H1 (cell line): ENCODE data around the gene CEMIP2. TPM values are rescaled to one million over a fixed set of nuclear protein-coding genes. Genes with fewer than 3 reads are reported as not detected.

Source experiments
- CTCF ChIA-PET: fragments of 300-600 bp; sonication (Branson Sonifier 250); formaldehyde crosslinking; loops from one replicate; lab custom pipeline; 2021; ENCODE audit not compliant: partially characterized antibody; lab: Charles Lee
- POLR2A ChIA-PET: fragments of 300-600 bp; sonication (Branson Sonifier 250); formaldehyde crosslinking; loops from one replicate; lab custom pipeline; 2021; ENCODE audit warnings: inconsistent platforms; ENCODE audit not compliant: partially characterized antibody; lab: Charles Lee
- DNase-seq, 2 experiments: peaks; one replicate each; pipeline versions ENCODE4 v3.0.0 to v3.0.0-alpha.2; 2010 to 2022; ENCODE audit warnings: low spot score in 2 of 2, low read depth in 1 of 2, mixed read lengths in 1 of 2
- FAIRE-seq: peaks from 2 replicates; lab custom pipeline; 2011; peaks lifted over from hg19 to GRCh38; lab: Jason Lieb, UNC
- H2AFZ ChIP-seq: 2 replicates; pipeline ENCODE4 v1.8.1; 2012; ENCODE audit warnings: low read length, inconsistent platforms
- H2AK5ac ChIP-seq: 2 replicates; pipeline ENCODE4 v1.6.1; 2013; ENCODE audit warnings: low read depth, low read length
- H2BK120ac ChIP-seq: replicated peaks from 2 replicates; pipeline ENCODE3; 2013; ENCODE audit warnings: low read depth, low read length, inconsistent platforms
- H2BK12ac ChIP-seq: 2 replicates; pipeline ENCODE4 v1.6.1; 2013; ENCODE audit warnings: low read depth, low read length
- H2BK15ac ChIP-seq: 2 replicates; pipeline ENCODE4 v1.6.1; 2013; ENCODE audit warnings: low read length
- H2BK20ac ChIP-seq: 2 replicates; pipeline ENCODE4 v1.6.1; 2013; ENCODE audit warnings: low read length
- H2BK5ac ChIP-seq: 2 replicates; pipeline ENCODE4 v1.6.1; 2013; ENCODE audit warnings: low read depth, low read length
- H3K14ac ChIP-seq: 2 replicates; pipeline ENCODE4 v1.6.1; 2013; ENCODE audit warnings: inconsistent platforms; ENCODE audit not compliant: insufficient read length
- H3K18ac ChIP-seq: 2 replicates; pipeline ENCODE4 v1.6.1; 2013; ENCODE audit warnings: low read length; ENCODE audit errors: extremely low read depth
- H3K23ac ChIP-seq: 2 replicates; pipeline ENCODE4 v1.6.1; 2013; ENCODE audit warnings: inconsistent platforms; ENCODE audit not compliant: insufficient read length
- H3K23me2 ChIP-seq: 2 replicates; pipeline ENCODE4 v1.6.1; 2013; ENCODE audit warnings: low read depth, low read length
- H3K27ac ChIP-seq: 2 replicates; pipeline ENCODE4 v1.6.1; 2011; ENCODE audit warnings: low read depth, low read length, inconsistent platforms
- H3K27me3 ChIP-seq, 4 experiments: replicated peaks in 1 of 4; 1 replicate in 1 of 4; 2 replicates in 3 of 4; pipeline versions ENCODE4 v1.6.1 to v1.8.1; 2011 to 2013; ENCODE audit warnings: low read length in 3 of 4, mild to moderate bottlenecking in 3 of 4, inconsistent platforms in 2 of 4, mixed read lengths in 2 of 4, moderate library complexity in 1 of 4; ENCODE audit not compliant: control insufficient read depth in 3 of 4, insufficient read depth in 3 of 4; ENCODE audit errors: extremely low read depth in 1 of 4
- H3K36me3 ChIP-seq, 4 experiments: 2 replicates each; pipeline versions ENCODE4 v1.6.1 to v1.8.1; 2011 to 2013; ENCODE audit warnings: mild to moderate bottlenecking in 4 of 4, low read length in 3 of 4, moderate library complexity in 2 of 4, control low read depth in 1 of 4, inconsistent platforms in 1 of 4; ENCODE audit not compliant: insufficient read depth in 4 of 4, control insufficient read depth in 2 of 4
- H3K4ac ChIP-seq: replicated peaks from 2 replicates; pipeline ENCODE3; 2013; ENCODE audit warnings: low read length, low read depth, mixed read lengths, inconsistent platforms; ENCODE audit not compliant: insufficient read length
- H3K4me1 ChIP-seq, 4 experiments: replicated peaks in 1 of 4; 1 replicate in 1 of 4; 2 replicates in 3 of 4; pipeline versions ENCODE4 v1.6.1 to v1.8.1; 2011 to 2013; ENCODE audit warnings: low read length in 3 of 4, inconsistent platforms in 2 of 4, mixed read lengths in 1 of 4; ENCODE audit not compliant: insufficient read depth in 4 of 4, control insufficient read depth in 3 of 4
- H3K4me2 ChIP-seq, 2 experiments: 2 replicates each; pipeline versions ENCODE4 v1.6.1 to v1.8.1; 2011 to 2013; ENCODE audit warnings: low read depth in 2 of 2, low read length in 2 of 2, control low read depth in 1 of 2, inconsistent platforms in 1 of 2, mild to moderate bottlenecking in 1 of 2; ENCODE audit not compliant: insufficient read depth in 1 of 2
- H3K4me3 ChIP-seq, 4 experiments: fragments of 200-600, 300-600 bp in 1 of 4; sonication (generic), shearing (Covaris generic), sonication (Bioruptor Twin) in 1 of 4; 2 replicates each; pipeline versions ENCODE4 v1.5.1 to v1.8.1; 2011 to 2016; ENCODE audit warnings: low read length in 4 of 4, low read depth in 3 of 4, control low read depth in 2 of 4, inconsistent platforms in 2 of 4, mild to moderate bottlenecking in 2 of 4, mixed read lengths in 1 of 4, moderate library complexity in 1 of 4; ENCODE audit not compliant: insufficient read depth in 2 of 4; ENCODE audit errors: extremely low read depth in 1 of 4
- H3K56ac ChIP-seq: replicated peaks from 2 replicates; pipeline ENCODE3; 2013; ENCODE audit warnings: low read depth, mild to moderate bottlenecking, mixed read lengths, low read length, inconsistent platforms; ENCODE audit not compliant: insufficient read length
- H3K79me1 ChIP-seq: 2 replicates; pipeline ENCODE4 v1.6.1; 2013; ENCODE audit warnings: low read depth, low read length, control low read depth
- H3K79me2 ChIP-seq, 2 experiments: 2 replicates each; pipeline versions ENCODE4 v1.6.1 to v1.8.1; 2012 to 2013; ENCODE audit warnings: low read length in 2 of 2, mild to moderate bottlenecking in 2 of 2, inconsistent platforms in 1 of 2; ENCODE audit not compliant: insufficient read depth in 2 of 2, control insufficient read depth in 1 of 2
- H3K9ac ChIP-seq, 4 experiments: replicated peaks in 1 of 4; 1 replicate in 1 of 4; 2 replicates in 3 of 4; pipeline versions ENCODE4 v1.6.1 to v1.8.1; 2011 to 2013; ENCODE audit warnings: low read depth in 3 of 4, low read length in 3 of 4, control low read depth in 2 of 4, mild to moderate bottlenecking in 2 of 4, moderate library complexity in 2 of 4, inconsistent platforms in 1 of 4; ENCODE audit errors: extremely low read depth in 1 of 4
- H3K9me3 ChIP-seq, 2 experiments: 2 replicates each; pipeline versions ENCODE4 v1.6.1 to v1.8.1; 2012 to 2013; ENCODE audit warnings: mild to moderate bottlenecking in 2 of 2, moderate library complexity in 2 of 2, control low read depth in 1 of 2, inconsistent platforms in 1 of 2, low read depth in 1 of 2, low read length in 1 of 2, mixed read lengths in 1 of 2; ENCODE audit not compliant: insufficient read depth in 2 of 2
- H4K20me1 ChIP-seq, 2 experiments: replicated peaks in 1 of 2; 2 replicates each; pipeline versions ENCODE3 to v1.8.1; 2011 to 2013; ENCODE audit warnings: inconsistent platforms in 2 of 2, low read length in 2 of 2, mild to moderate bottlenecking in 1 of 2; ENCODE audit not compliant: insufficient read depth in 2 of 2, control insufficient read depth in 1 of 2
- H4K5ac ChIP-seq: 2 replicates; pipeline ENCODE4 v1.6.1; 2013; ENCODE audit warnings: low read length, low read depth, mixed read lengths, inconsistent platforms; ENCODE audit not compliant: insufficient read length
- H4K8ac ChIP-seq: 2 replicates; pipeline ENCODE4 v1.8.0; 2013; ENCODE audit warnings: mild to moderate bottlenecking, moderate library complexity, low read length, inconsistent platforms; ENCODE audit not compliant: insufficient read depth; ENCODE audit errors: extremely low read depth
- H4K91ac ChIP-seq: replicated peaks from 2 replicates; pipeline ENCODE3; 2013; ENCODE audit warnings: low read length, mixed read lengths, inconsistent platforms; ENCODE audit not compliant: insufficient read length
- ASH2L ChIP-seq: fragments of 200-600, 300-600 bp; sonication (generic); IDR thresholded peaks from one replicate; pipeline ENCODE4 v1.7.1; 2017; ENCODE audit warnings: low read length
- BCL11A ChIP-seq, 2 experiments: IDR thresholded peaks; one replicate each; pipeline ENCODE4 v1.6.1; 2011; ENCODE audit warnings: low read depth in 2 of 2, low read length in 2 of 2, mild to moderate bottlenecking in 2 of 2
- CBX5 ChIP-seq: fragments of 300-800, 300-1000 bp; sonication (generic); IDR thresholded peaks from 2 replicates; pipeline ENCODE4 v1.7.1; 2016; ENCODE audit warnings: antibody characterized with exemption, low read length, low read depth
- CHD2 ChIP-seq: IDR thresholded peaks from 2 replicates; pipeline ENCODE4 v1.6.1; 2012; ENCODE audit warnings: low read length, improper control_type of control experiment
- FOSL1 ChIP-seq: IDR thresholded peaks from 2 replicates; pipeline ENCODE4 v1.6.1; 2011; ENCODE audit warnings: mild to moderate bottlenecking, low read depth, low read length, moderate library complexity; ENCODE audit not compliant: insufficient read depth
- GABPA ChIP-seq: IDR thresholded peaks from 2 replicates; pipeline ENCODE4 v1.6.1; 2011; ENCODE audit warnings: mild to moderate bottlenecking, low read length, moderate library complexity, borderline replicate concordance; ENCODE audit not compliant: insufficient read depth
- KDM4A ChIP-seq: IDR thresholded peaks from one replicate; pipeline ENCODE4 v1.7.1; 2012; ENCODE audit warnings: low read depth, mild to moderate bottlenecking, moderate library complexity, low read length, inconsistent platforms; ENCODE audit not compliant: severe bottlenecking
- RAD21 ChIP-seq, 2 experiments: IDR thresholded peaks in 1 of 2; conservative IDR thresholded peaks in 1 of 2; 2 replicates each; pipeline ENCODE4 v1.6.1; 2011; ENCODE audit warnings: low read depth in 2 of 2, low read length in 2 of 2, improper control_type of control experiment in 1 of 2, inconsistent platforms in 1 of 2, mild to moderate bottlenecking in 1 of 2, moderate library complexity in 1 of 2
- RBBP5 ChIP-seq: IDR thresholded peaks from 2 replicates; pipeline ENCODE4 v1.7.1; 2012; ENCODE audit warnings: low read depth, mild to moderate bottlenecking, inconsistent platforms, low read length, moderate library complexity, borderline replicate concordance
- SAP30 ChIP-seq: fragments of 300-600 bp; sonication (generic); IDR thresholded peaks from 2 replicates; pipeline ENCODE4 v1.7.1; 2012; ENCODE audit warnings: low read length, moderate library complexity, mild to moderate bottlenecking, inconsistent platforms; ENCODE audit not compliant: insufficient read depth, insufficient replicate concordance
- SIRT6 ChIP-seq: IDR thresholded peaks from one replicate; pipeline ENCODE4 v1.7.1; 2012; ENCODE audit warnings: low read length, inconsistent platforms
- SP2 ChIP-seq: IDR thresholded peaks from 2 replicates; pipeline ENCODE4 v1.6.1; 2012; ENCODE audit warnings: mild to moderate bottlenecking, low read length, inconsistent platforms
- TAF1 ChIP-seq: IDR thresholded peaks from 2 replicates; pipeline ENCODE4 v1.6.1; 2011; ENCODE audit warnings: mild to moderate bottlenecking, low read depth, low read length
- TBP ChIP-seq: IDR thresholded peaks from 2 replicates; pipeline ENCODE4 v1.6.1; 2011; ENCODE audit warnings: low read depth, low read length, improper control_type of control experiment
- WGBS, 2 experiments: shearing (Covaris generic) in 1 of 2; methylation state at CpG; one replicate each; pipeline versions ENCODE4 v1.1.6 to v1.1.7; 2013 to 2015; ENCODE audit warnings: low lambda C conversion rate in 2 of 2, mixed read lengths in 2 of 2, inconsistent platforms in 1 of 2, low coverage in 1 of 2, missing lambda C conversion rate in 1 of 2; ENCODE audit not compliant: insufficient replicate concordance in 2 of 2, insufficient coverage in 1 of 2, insufficient read length in 1 of 2; ENCODE audit errors: extremely low coverage in 1 of 2, missing lambda C conversion rate in 1 of 2; 5-methylcytosine and 5-hydroxymethylcytosine counted together
- polyA plus RNA-seq, 7 experiments: library from polyadenylated mRNA; depleted of rRNA in 3 of 7; stranded (reverse) in 5 of 7; unstranded in 2 of 7; fragments of >200 nt in 5 of 7; fragments of 200-250 nt in 2 of 7; gene quantifications; 1 replicate in 5 of 7; 2 replicates in 1 of 7; 4 replicates in 1 of 7; pipeline versions ENCODE4 v1.2.1 to v1.2.3, GENCODE V29; 2011 to 2013; ENCODE audit warnings: missing spikeins in 2 of 7, mixed read lengths in 2 of 7
- total RNA-seq: library from RNA; stranded (reverse); fragmentation: NEBNext Ultra II Directional; extraction: Animal tissue kit (Norgen Biotek cat#: 25700); gene quantifications from 2 replicates; pipeline ENCODE4 v1.2.1, GENCODE V29; 2021
- TF ChIP-seq, protein P1 (sequence below): IDR thresholded peaks from 2 replicates; pipeline ENCODE4 v1.6.1; 2012; ENCODE audit warnings: inconsistent platforms

Gene CEMIP2
- total and polyA plus RNA-seq, 2 of the 8 experiments (the other 6 are each of a cell fraction or from before 2014, with no cell fraction given) = 25.2 to 52.1 TPM

GRCh38 chr9:71634752-71635151, 133.6 kb downstream of the CEMIP2 start:
- Histone ChIP-seq H2BK120ac (no peak overlapping the region), H3K79me1 (no peaks in the 10 kb centered on the region), H3K4me1 (no peaks in the 10 kb centered on the region), H3K4ac (no peak overlapping the region), H3K4me3 (no peak overlapping the region), H3K9me3 (no peaks in the 10 kb centered on the region), H3K4me2 (no peak overlapping the region), H2BK12ac (no peak overlapping the region), H4K91ac (no peak overlapping the region), H3K27me3 (no peaks in the 10 kb centered on the region), H3K14ac (no peak overlapping the region), H3K27ac (no peak overlapping the region), H2BK15ac (no peak overlapping the region), H3K9ac (no peak overlapping the region), H3K36me3 (no peaks in the 10 kb centered on the region), H3K23ac (no peak overlapping the region), H2AFZ (no peak overlapping the region), H3K79me2 (no peaks in the 10 kb centered on the region), H4K8ac (no peak overlapping the region), H3K56ac (no peak overlapping the region), H4K20me1 (no peaks in the 10 kb centered on the region), H3K18ac (no peak overlapping the region), H4K5ac (no peak overlapping the region), H2BK5ac (no peak overlapping the region), H2AK5ac (no peak overlapping the region), H2BK20ac (no peak overlapping the region), H3K23me2 (no peaks in the 10 kb centered on the region)
- POLR2A ChIA-PET = no interaction called here
- no peak for DNase-seq
- CTCF ChIA-PET = interaction anchor here (0.8 to 1.6 kb wide), 6 partner anchors 9 to 148 kb away, joined by 3 to 6 read pairs (median 3); no protein-coding TSS in a partner anchor
- no peak for FAIRE-seq
- WGBS, 2 experiments = 73% methylated on average over 4 of the region's 4 CpGs; no CpG with 5 or more reads in 1 of the 2 experiments
- TF ChIP-seq, protein P1, sequence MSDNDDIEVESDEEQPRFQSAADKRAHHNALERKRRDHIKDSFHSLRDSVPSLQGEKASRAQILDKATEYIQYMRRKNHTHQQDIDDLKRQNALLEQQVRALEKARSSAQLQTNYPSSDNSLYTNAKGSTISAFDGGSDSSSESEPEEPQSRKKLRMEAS = no peak
- TF ChIP-seq RBBP5 (no peak), TAF1 (no peak), BCL11A (IDR thresholded peaks at IDR 0.05; ENCODE audit: low read depth in 2 of 2, low read length in 2 of 2) (no peak), CHD2 (no peak), FOSL1 (no peak), ASH2L (no peak), TBP (no peak), GABPA (no peak), CBX5 (no peak), SAP30 (no peak), SP2 (no peak), SIRT6 (no peak), KDM4A (no peak), RAD21 (IDR thresholded peaks at IDR 0.05 in 1 of 2, conservative IDR thresholded peaks at IDR 0.05 in 1 of 2; ENCODE audit: low read depth in 2 of 2, low read length in 2 of 2) (peak; percentile 40 to 53)
